B cell (primary cell): ENCODE data around the gene ALAD. TPM values are rescaled to one million over a fixed set of nuclear protein-coding genes. Genes with fewer than 3 reads are reported as not detected.

Experiments used
- ATAC-seq: fragments of 200-7000 bp; cut with Tn5 transposase; one replicate; pipeline ENCODE4 v1.10.0; 2021; ENCODE audit warnings: low read depth, mild to moderate bottlenecking, moderate number of reproducible peaks, moderate library complexity
- CTCF ChIA-PET: fragments of 350-600 bp; sonication (Branson Sonifier 250); formaldehyde crosslinking; loops from one replicate; lab custom pipeline; 2021; ENCODE audit warnings: antibody characterized with exemption, inconsistent platforms; lab: Charles Lee
- POLR2A ChIA-PET: fragments of 350-600 bp; sonication (Branson Sonifier 250); formaldehyde crosslinking; loops from one replicate; lab custom pipeline; 2021; ENCODE audit warnings: antibody characterized with exemption; lab: Charles Lee
- DNase-seq: peaks from one replicate; pipeline ENCODE4 v3.0.0; 2013
- H2AFZ ChIP-seq: 2 replicates; pipeline ENCODE4 v1.6.1; 2012; ENCODE audit warnings: mild to moderate bottlenecking, low read depth, low read length; ENCODE audit not compliant: insufficient read depth, poor library complexity, severe bottlenecking
- H3K27ac ChIP-seq, 2 donors: 1 replicate in 1 of 2; 2 replicates in 1 of 2; pipeline ENCODE4 v1.5.1; 2012 to 2013; ENCODE audit warnings: low read length in 2 of 2, mild to moderate bottlenecking in 2 of 2, moderate library complexity in 1 of 2
- H3K27me3 ChIP-seq, 4 experiments: fragments of 200-600 bp in 1 of 4; sonication (generic) in 1 of 4; replicated peaks in 1 of 4; 1 replicate in 2 of 4; 2 replicates in 2 of 4; pipeline versions ENCODE4 v1.6.1 to v1.7.0; 2013 to 2016; ENCODE audit warnings: low read length in 3 of 4, mild to moderate bottlenecking in 2 of 4, mixed read lengths in 1 of 4, moderate library complexity in 1 of 4; ENCODE audit not compliant: insufficient read depth in 4 of 4, control insufficient read depth in 3 of 4; ENCODE audit errors: control extremely low read depth in 1 of 4
- H3K36me3 ChIP-seq, 2 experiments: replicated peaks in 1 of 2; 1 replicate in 1 of 2; 2 replicates in 1 of 2; pipeline versions ENCODE4 v1.6.1 to v1.7.1; 2013; ENCODE audit warnings: low read length in 1 of 2; ENCODE audit not compliant: insufficient read depth in 2 of 2, control insufficient read depth in 1 of 2; ENCODE audit errors: control extremely low read depth in 1 of 2, extremely low read depth in 1 of 2
- H3K4me1 ChIP-seq, 2 donors: fragments of 200-600 bp in 1 of 2; sonication (generic) in 1 of 2; 1 replicate in 1 of 2; 2 replicates in 1 of 2; pipeline versions ENCODE4 v1.5.1 to v1.6.1; 2013 to 2017; ENCODE audit warnings: low read length in 2 of 2; ENCODE audit not compliant: control insufficient read depth in 2 of 2, insufficient read depth in 2 of 2
- H3K4me2 ChIP-seq: replicated peaks from 2 replicates; pipeline ENCODE3; 2012; ENCODE audit warnings: mild to moderate bottlenecking, low read depth, low read length; ENCODE audit not compliant: poor library complexity, severe bottlenecking
- H3K4me3 ChIP-seq, 5 experiments: fragments of 200-600 bp in 1 of 5; sonication (generic) in 1 of 5; 1 replicate in 3 of 5; 2 replicates in 2 of 5; pipeline versions ENCODE4 v1.5.1 to v1.7.0; 2011 to 2016; ENCODE audit warnings: low read length in 4 of 5, mild to moderate bottlenecking in 4 of 5, low read depth in 2 of 5, control low read depth in 1 of 5, moderate library complexity in 1 of 5; ENCODE audit not compliant: insufficient read depth in 1 of 5; ENCODE audit errors: control extremely low read depth in 1 of 5, extremely low read depth in 1 of 5
- H3K79me2 ChIP-seq: fragments of 200-600 bp; sonication (generic); one replicate; pipeline ENCODE4 v1.6.0; 2016; ENCODE audit warnings: low read length; ENCODE audit not compliant: control insufficient read depth, insufficient read depth
- H3K9ac ChIP-seq: fragments of 200-600 bp; sonication (generic); 2 replicates; pipeline ENCODE4 v1.6.1; 2017; ENCODE audit warnings: mild to moderate bottlenecking, low read length, moderate library complexity
- H3K9me3 ChIP-seq, 3 donors: one replicate each; pipeline versions ENCODE4 v1.6.1 to v1.7.1; 2013; ENCODE audit warnings: low read length in 2 of 3; ENCODE audit not compliant: control insufficient read depth in 2 of 3, insufficient read depth in 1 of 3; ENCODE audit errors: control extremely low read depth in 1 of 3
- H4K20me1 ChIP-seq: 2 replicates; pipeline ENCODE4 v1.6.0; 2012; ENCODE audit warnings: mild to moderate bottlenecking, low read length; ENCODE audit not compliant: insufficient read depth, control insufficient read depth, poor library complexity, severe bottlenecking
- H3K27ac Mint-ChIP-seq: one replicate; pipeline ENCODE4 v1.8.0; 2021; ENCODE audit warnings: mixed read lengths
- H3K27me3 Mint-ChIP-seq: one replicate; pipeline ENCODE4 v1.8.0; 2021; ENCODE audit warnings: mixed read lengths
- H3K4me1 Mint-ChIP-seq: one replicate; pipeline ENCODE4 v1.8.0; 2021; ENCODE audit warnings: mixed read lengths
- H3K4me3 Mint-ChIP-seq: one replicate; pipeline ENCODE4 v1.8.0; 2021; ENCODE audit warnings: mixed read lengths
- H3K9me3 Mint-ChIP-seq: one replicate; pipeline ENCODE4 v1.8.0; 2022; ENCODE audit warnings: mixed read lengths; ENCODE audit not compliant: insufficient read depth
- EZH2 ChIP-seq: IDR thresholded peaks from 2 replicates; pipeline ENCODE4 v1.6.1; 2012; ENCODE audit warnings: borderline replicate concordance, low read depth, mild to moderate bottlenecking, moderate library complexity, low read length; ENCODE audit not compliant: insufficient read depth, poor library complexity, severe bottlenecking
- WGBS: methylation state at CpG from one replicate; pipeline ENCODE4 v1.1.5; 2013; ENCODE audit warnings: missing lambda C conversion rate; ENCODE audit not compliant: insufficient coverage; 5-methylcytosine and 5-hydroxymethylcytosine counted together
- intact Hi-C: fragments of 100-400 bp; cut with micrococcal nuclease; formaldehyde crosslinking; loops from one replicate; pipeline ENCODE4 v1.10.0; 2022
- polyA plus RNA-seq: library from polyadenylated mRNA; depleted of rRNA; stranded (reverse); fragments of >200 nt; gene quantifications from 2 replicates; pipeline ENCODE4 v1.2.3, GENCODE V29; 2012
- total RNA-seq, 2 donors: library from RNA; stranded (reverse); fragments of 120-200 nt in 1 of 2; gene quantifications; 1 replicate in 1 of 2; 2 replicates in 1 of 2; pipeline versions ENCODE4 v1.2.3 to v1.2.4, GENCODE V29; 2013 to 2022
- TF ChIP-seq, protein P1 (sequence below): fragments of 200-600 bp; IDR thresholded peaks from one replicate; pipeline ENCODE4 v1.8.0; 2022; ENCODE audit warnings: antibody characterized with exemption, mild to moderate bottlenecking

Gene ALAD
- total and polyA plus RNA-seq, 2 donors (not counting 1 experiment from before 2014, with no cell fraction given) = 22.0 to 39.8 TPM

DNA sequence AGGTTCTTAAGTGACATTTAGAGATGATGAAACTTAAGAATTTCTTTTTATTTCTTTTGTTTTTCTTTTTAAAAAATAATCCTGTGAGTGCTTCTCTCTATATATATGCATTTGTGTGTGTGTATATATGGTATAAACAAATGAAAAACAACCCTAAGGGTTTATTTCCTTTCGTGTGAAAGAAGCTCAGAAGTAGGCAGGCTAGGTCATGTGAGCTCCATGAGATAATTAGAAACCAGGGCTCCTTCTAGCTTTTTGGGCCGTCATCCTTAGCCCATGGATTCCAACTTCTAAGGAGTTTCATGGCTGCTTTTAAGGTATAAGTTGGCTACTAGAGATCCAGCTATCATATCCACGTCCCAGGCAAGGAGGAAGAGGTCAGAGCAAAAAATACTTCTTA lies 20.6 kb upstream of the ALAD start:
- H3K79me2 ChIP-seq = no peaks in the 10 kb centered on the region
- H4K20me1 ChIP-seq = no peaks in the 10 kb centered on the region
- H2AFZ ChIP-seq = no peak overlapping the region
- Mint-ChIP-seq H3K9me3 (no peaks in the 10 kb centered on the region), H3K27ac (no peak overlapping the region), H3K4me1 (no peaks in the 10 kb centered on the region), H3K27me3 (peaks cover 10% of the 10 kb centered on the region), H3K4me3 (no peak overlapping the region)
- intact Hi-C loops = no loop called here
- POLR2A ChIA-PET = interaction anchor here (0.7 kb wide), 1 partner anchor 12 kb away, joined by 3 read pairs; no protein-coding TSS in a partner anchor
- peaks cover 7 to 10% of the 10 kb centered on the region in 2 donors for H3K4me1 ChIP-seq
- CTCF ChIA-PET = interaction anchor here (1.3 kb wide), 1 partner anchor 234 kb away, joined by 3 read pairs; no protein-coding TSS in a partner anchor
- H3K9ac ChIP-seq = no peak overlapping the region
- no peak overlapping the region for H3K4me2 ChIP-seq
- H3K27me3 ChIP-seq = peaks cover 0 to 4% (median 0%) of the 10 kb centered on the region in 4 experiments
- no peak overlapping the region for H3K4me3 ChIP-seq
- no peak for TF ChIP-seq EZH2
- TF ChIP-seq, protein P1, sequence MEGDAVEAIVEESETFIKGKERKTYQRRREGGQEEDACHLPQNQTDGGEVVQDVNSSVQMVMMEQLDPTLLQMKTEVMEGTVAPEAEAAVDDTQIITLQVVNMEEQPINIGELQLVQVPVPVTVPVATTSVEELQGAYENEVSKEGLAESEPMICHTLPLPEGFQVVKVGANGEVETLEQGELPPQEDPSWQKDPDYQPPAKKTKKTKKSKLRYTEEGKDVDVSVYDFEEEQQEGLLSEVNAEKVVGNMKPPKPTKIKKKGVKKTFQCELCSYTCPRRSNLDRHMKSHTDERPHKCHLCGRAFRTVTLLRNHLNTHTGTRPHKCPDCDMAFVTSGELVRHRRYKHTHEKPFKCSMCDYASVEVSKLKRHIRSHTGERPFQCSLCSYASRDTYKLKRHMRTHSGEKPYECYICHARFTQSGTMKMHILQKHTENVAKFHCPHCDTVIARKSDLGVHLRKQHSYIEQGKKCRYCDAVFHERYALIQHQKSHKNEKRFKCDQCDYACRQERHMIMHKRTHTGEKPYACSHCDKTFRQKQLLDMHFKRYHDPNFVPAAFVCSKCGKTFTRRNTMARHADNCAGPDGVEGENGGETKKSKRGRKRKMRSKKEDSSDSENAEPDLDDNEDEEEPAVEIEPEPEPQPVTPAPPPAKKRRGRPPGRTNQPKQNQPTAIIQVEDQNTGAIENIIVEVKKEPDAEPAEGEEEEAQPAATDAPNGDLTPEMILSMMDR = no peak
- H3K9me3 ChIP-seq = no peaks in the 10 kb centered on the region
- ATAC-seq (no peak), DNase-seq (no peak)
- 100% methylated on average over 1 of the region's 3 CpGs for WGBS
- H3K27ac ChIP-seq = no peak overlapping the region
- no peaks in the 10 kb centered on the region for H3K36me3 ChIP-seq

DNA sequence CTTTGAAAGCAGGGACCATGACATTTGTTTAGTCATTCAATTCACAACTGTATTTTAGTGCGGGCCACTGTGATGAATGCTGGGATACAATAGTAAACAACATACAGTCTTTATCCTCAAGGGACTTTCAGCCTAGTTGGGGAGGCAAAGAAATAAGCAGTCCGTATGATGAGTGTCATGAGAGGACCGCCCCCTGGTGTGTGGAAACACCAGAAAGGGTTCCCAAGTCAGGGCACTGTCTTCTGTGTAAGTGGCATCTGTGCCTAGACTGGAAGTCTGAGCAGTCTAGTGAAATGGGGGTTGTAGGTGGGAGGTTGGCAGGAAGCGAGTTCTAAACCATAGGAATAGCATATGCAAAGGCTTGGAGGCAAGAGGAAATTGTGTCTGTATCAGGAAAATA lies 16.3 kb upstream of the ALAD start:
- DNase-seq (no peak), ATAC-seq (no peak)
- H3K36me3 ChIP-seq = no peaks in the 10 kb centered on the region
- no peak overlapping the region for H3K4me3 ChIP-seq
- no peak overlapping the region for H3K4me3 Mint-ChIP-seq
- H3K4me1 ChIP-seq = peaks cover 18 to 23% of the 10 kb centered on the region in 2 donors
- no peaks in the 10 kb centered on the region for H3K27me3 ChIP-seq
- ChIA-PET CTCF (interaction anchor here (1.9 to 2.3 kb wide), 2 partner anchors 29 to 238 kb away, joined by 5 to 7 read pairs; no protein-coding TSS in a partner anchor), POLR2A (no interaction called here)
- H3K9ac ChIP-seq = no peak overlapping the region
- H2AFZ ChIP-seq = no peak overlapping the region
- H3K27ac Mint-ChIP-seq = no peak overlapping the region
- WGBS = 81% methylated on average over 3 of the region's 4 CpGs
- intact Hi-C loops = loop anchor here (10.0 kb wide), 1 partner anchor 263 kb away; the partner anchor contains the start of gene SLC31A2
- H4K20me1 ChIP-seq = no peaks in the 10 kb centered on the region
- no peaks in the 10 kb centered on the region for H3K9me3 Mint-ChIP-seq
- no peak for TF ChIP-seq EZH2
- TF ChIP-seq, protein P1 = no peak
- no peaks in the 10 kb centered on the region for H3K9me3 ChIP-seq
- no peaks in the 10 kb centered on the region for H3K79me2 ChIP-seq
- H3K27ac ChIP-seq = peak overlapping the region; percentile 61 to 67
- no peaks in the 10 kb centered on the region for H3K4me1 Mint-ChIP-seq
- H3K4me2 ChIP-seq = no peak overlapping the region
- no peaks in the 10 kb centered on the region for H3K27me3 Mint-ChIP-seq
